Jurkat, Clone E6-1 (cell line): Measurements from ENCODE around the gene LCN1.
"Not testable (repeated sequence)": the region's sequence is repeated elsewhere in the genome, so short reads cannot be mapped to it uniquely, and the experiment has no call there.

ENCODE experiments used
- DNase-seq: peaks from one replicate; pipeline ENCODE4 v3.0.0-alpha.2; 2011; ENCODE audit warnings: low read depth, low spot score
- H3K4me3 ChIP-seq: 2 replicates; pipeline ENCODE4 v1.5.1; 2011; ENCODE audit warnings: mild to moderate bottlenecking, low read length, control low read depth, moderate library complexity

The LCN1 gene

DNA sequence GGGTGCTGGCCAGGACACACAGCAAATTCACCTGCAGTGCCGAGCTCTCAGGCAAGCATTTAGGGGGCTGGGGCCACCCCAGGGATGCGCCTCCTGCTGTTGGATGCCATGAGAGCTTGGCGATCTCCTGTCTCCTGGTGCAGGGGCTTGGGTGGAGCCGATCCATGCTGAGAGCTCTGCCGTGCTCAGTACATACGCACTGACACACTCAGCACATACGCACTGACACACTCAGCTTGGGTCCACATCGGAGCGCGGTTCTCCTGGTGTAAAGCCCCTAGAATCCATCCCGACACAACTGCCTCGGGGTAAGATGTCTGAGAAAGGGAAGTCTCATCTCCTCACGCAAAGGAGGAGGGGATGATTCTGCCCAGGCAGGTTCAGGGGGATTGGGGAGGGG lies 14.4 kb downstream of the LCN1 start:
- not testable (repeated sequence) for DNase-seq, H3K4me3 ChIP-seq

DNA sequence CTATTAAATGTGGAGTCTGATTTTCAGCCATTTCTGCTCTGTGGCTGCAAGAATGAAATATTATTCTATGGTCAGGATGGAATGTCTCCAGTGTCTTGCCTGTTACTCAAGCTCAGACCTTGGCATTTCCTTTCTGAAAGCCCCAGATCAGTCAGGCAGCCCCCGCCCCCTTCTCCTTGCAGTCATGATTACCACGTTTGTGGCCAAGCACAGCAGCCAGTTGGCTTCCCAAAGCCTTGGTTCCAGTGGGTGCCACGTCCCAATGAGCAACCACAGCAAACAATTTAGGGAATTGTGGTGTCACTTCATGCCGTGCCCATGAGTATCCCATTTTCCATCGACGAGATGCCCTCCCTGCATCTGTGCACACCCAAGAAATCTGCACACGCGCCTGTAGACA lies 15.0 kb downstream of the LCN1 start:
- DNase-seq: no peak

DNA sequence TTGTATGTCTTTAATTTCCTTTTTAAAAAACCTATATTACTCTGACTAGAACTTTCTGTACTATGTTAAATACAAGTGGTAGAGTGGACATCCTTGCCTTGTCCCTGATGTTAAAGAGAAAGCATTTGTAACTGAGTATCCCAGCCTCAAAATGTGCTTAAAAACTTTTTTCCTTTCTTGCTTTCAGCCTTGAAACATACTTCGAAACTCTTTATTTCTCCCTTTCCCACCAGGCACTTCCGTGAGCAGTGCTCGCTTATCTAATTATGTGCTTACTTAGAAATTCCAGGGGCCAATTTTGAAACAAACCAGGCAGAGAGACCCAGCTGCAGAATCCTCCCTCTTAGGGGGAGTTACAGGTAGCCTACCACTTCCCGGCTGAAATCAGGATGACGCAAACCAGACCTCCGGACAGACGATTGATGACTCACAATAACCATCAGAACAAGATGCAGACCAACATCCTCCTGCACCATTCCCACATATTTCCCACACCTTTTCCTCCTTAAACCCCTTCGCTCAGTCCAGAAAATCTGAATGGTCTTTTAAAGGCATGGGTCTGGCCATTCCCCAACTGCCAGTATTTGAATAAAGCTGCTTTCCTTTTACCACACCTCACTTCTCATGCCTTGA lies 22.1 kb downstream of the LCN1 start:
- H3K4me3 ChIP-seq, DNase-seq: not testable (repeated sequence)

More for the DNA sequence above, 15.0 kb downstream of the LCN1 start:
- no peak overlapping the region for H3K4me3 ChIP-seq

DNA sequence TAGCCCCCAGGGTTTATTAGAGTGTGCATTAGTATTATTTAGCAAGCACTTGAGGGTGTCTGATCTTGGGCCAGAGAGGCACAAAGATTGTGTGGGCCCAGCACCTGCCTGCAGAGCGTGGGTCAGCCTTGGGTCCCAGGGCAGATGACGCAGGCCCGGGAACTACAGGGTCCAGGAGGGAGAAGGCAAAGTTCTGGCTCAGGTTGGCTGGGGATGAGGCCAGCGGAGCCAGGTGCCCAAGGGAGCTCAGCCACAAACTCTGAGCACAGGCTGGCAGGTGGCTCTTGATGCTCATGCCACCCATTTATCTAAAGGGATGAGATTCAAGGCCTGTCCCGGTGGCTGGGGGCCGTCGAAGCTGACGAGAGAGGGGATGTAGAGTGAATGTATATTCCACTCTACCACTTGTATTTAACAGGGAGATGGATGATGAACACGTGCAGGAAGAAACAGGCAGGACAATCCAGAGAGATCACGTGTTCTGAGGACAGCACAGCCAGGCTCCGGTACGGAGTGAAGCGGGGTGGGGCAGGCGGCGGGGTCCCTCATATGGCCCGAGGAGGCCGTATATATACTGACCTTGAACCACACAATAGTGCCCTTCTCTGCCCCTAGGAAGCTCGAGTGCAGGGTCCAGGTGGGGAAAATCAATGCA lies 23.9 kb downstream of the LCN1 start:
- DNase-seq: no peak
- no peak overlapping the region for H3K4me3 ChIP-seq

DNA sequence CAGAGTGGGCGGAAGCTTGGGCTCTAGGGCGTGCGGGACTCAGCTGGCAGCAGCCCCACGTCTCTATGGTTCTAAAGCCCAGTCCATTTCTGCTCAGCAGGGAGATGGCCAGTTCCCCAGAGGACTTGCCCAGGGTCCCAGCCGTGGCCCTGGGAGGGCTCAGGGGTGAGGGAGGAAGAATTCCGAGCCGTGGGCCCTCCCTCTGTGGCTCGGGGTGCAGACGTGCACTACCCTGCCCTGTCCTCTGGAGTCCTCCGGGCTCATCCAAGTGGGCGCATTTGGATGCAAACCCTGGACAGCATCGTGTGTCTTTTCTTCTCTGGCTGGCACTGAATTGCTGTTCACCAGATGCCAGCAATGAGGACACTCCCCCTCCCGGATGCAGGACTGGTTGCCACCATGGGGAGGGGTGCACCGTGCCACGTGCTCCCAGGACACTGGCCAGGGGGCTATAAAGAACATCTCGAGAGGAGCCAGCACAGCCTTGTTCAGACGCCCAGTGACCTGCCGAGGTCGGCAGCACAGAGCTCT lies 24.5 kb downstream of the LCN1 start, which contains the start of gene OBP2A:
OBP2A (plus strand) TSS at position 481 of the 531 bp plus-strand sequence. CDS start 55 bp downstream, outside the sequence.
- not testable (repeated sequence) for H3K4me3 ChIP-seq, DNase-seq

DNA sequence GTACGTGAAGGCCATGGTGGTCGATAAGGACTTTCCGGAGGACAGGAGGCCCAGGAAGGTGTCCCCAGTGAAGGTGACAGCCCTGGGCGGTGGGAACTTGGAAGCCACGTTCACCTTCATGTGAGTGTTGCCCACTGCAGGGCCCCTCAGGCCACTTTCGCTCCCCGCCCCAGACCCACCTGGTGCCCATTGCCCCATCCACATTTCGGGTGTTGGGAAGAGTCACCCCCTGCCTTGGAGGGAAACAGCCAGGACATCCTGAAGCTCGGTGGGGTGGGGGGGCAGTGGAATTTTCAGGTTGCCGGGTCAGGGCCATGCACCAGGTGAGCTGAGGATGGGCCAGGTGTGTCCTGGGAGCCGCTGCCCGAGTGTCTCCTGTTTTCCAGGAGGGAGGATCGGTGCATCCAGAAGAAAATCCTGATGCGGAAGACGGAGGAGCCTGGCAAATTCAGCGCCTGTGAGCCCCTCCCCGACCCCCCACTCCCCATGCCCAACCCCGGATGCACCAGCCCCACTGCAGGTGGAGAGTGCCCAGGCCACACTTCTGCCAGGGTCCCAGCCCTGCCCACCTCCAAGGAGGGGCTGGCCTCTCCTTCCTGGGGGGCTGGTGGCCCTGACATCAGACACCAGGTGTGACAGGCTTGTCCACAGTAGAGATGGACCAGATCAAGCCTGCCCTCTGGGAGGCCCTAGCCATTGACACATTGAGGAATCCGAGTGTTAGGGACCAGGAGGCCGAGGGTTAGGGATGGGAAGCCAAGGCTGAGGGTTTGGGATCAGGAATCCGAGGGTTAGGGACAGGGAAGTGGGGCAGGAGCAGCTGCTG lies 25.8 kb downstream of the LCN1 start:
- not testable (repeated sequence) for H3K4me3 ChIP-seq, DNase-seq

DNA sequence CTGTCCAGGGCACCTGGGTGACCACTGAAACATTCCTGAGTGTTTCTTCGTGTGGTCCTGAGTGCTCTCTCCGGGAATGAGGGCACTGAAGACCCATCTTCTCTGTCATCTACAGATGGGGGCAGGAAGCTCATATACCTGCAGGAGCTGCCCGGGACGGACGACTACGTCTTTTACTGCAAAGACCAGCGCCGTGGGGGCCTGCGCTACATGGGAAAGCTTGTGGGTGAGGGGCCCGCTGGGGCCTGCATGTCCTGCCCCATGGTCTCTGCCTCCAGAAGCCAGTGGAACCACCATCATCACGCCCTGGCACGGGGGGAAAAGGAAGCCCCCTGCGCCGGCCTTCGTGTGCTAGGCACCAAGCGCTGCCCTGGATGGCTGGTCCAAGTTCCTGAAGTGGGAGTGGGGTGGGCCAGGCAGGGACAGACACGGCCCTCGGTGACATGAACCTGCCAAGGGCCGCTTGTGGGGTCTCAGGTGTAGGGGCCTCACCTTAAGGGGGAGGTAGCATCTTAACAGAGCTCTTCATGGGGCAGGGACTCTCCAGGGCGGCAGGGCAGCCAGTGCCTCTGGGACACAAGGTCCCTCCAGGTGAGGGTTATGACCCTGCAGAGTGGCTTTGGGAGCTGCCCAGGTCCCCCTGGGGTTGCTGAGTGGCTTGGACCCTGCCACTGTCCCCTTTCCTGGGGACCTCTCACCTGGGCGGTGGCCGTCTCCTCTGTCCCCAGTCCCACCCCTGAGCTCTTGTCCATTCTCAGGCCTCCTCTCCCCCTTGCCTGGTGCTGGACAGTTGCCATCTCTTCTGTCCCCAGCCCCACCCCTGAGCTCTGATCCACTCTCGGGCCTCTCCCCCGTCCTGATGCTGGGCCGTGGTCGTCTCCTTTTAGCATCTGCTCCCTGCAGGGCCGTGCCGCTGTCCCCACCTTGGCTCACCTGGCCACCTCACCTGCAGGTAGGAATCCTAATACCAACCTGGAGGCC lies 26.8 kb downstream of the LCN1 start:
- DNase-seq: no peak
- H3K4me3 ChIP-seq: no peak overlapping the region

DNA sequence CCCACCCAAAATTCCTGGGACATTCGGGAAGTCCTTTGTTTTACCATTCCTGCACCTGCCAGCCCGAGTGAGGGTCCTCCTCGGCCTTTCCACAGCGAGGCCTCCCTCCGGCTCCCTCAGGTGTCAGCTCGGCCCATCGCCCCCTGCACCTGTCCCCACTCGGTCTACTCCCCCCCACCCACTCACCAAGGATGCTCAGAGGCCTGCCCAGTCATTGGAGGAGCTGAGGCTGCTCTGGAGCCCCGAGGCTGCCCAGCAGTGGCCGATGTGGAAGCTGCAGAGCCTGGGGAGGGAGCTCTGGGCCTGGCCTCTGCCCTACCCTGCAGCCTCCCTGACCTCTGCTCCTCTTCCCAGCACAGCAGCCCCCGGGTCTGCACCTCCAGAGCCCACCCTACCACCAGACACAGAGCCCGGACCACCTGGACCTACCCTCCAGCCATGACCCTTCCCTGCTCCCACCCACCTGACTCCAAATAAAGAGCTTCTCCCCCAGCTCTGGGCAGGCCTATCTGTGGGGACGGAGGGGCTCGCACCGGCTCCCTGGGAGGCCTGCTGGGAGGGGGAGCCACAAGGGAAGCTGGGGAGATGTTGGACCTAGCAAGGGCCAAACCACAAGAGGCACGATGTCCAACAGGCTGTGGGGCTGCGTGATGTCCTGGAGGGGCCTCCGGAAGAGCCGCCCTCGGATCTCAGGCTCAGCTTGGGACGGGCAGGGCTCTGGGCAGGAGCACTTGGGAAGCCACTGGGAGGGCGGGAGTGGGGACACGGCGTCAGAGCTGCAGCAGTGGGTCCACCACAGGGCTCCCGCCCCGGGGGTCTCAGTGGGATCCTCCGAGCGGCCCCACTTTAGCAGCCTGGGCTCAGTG lies 28.5 kb downstream of the LCN1 start:
- not testable (repeated sequence) for DNase-seq, H3K4me3 ChIP-seq

DNA sequence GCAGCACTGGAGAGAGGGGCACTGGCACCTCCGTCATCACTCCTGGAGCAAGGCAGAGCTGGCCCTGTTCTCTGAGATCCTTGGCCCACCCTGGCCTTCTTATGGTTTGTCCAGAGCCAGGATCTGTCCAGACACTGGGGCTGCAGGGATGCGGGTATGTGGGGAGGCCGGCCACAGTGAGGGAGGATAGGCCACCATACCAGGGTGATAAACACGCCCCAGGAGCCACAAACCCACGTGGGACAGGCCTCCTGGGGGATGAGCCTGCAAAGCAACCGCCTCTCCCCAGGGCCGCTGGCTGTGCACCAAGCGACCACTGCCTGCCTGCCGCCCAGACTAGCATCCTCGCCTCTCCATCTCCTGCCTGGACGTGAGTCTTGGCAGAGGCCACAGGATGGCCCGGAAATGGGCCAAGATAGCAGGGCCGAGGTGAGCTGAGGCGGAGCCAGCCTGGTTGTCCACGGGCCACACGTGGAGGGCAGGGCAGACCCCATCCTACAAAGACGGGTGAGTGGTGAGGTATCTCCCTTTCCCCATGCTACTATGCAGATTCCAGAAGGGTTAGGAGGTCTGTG lies 29.2 kb downstream of the LCN1 start:
- no peak for DNase-seq
- H3K4me3 ChIP-seq: no peak overlapping the region

DNA sequence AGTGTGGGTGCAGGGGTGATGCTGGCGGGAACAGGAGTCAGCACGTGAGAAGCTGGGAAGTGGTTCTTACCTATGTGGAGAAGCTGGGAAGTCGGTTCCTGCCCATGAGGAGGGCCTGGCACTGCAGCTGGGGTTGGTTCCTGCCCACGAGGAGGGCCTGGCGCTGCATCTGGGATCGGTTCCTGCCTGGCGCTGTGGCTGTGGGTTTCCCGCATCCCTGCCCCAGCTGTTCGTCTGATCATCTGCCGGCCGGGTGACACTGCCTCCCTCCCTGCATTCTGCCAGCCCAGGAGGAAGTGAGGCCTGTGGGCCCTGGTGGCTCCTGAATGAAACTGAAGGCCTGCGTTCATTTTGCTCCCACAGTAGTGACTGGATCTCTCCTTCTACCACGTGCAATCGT lies 29.8 kb downstream of the LCN1 start:
- DNase-seq: no peak
- H3K4me3 ChIP-seq: no peak overlapping the region

DNA sequence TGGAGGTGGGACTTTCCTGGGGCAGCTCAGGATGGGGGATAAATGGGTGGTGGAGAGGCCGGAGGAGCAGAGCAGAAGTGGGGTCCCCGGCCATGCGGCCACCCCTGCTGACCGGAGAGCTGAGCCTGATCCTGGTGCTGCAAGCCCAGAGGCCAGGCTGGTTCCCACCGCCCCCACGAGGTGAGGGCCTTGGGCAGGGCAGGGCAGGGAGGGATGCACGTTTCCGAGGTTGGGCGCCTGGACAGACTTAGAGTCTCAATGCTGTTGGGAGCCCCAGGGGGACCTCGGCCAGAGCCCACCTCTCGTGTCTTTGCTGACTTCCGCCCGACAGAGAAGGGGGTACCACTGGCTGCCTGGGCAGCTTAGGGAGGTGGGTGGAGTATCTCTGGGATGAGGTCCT lies 30.2 kb downstream of the LCN1 start:
- no peak for DNase-seq
- no peak overlapping the region for H3K4me3 ChIP-seq

DNA sequence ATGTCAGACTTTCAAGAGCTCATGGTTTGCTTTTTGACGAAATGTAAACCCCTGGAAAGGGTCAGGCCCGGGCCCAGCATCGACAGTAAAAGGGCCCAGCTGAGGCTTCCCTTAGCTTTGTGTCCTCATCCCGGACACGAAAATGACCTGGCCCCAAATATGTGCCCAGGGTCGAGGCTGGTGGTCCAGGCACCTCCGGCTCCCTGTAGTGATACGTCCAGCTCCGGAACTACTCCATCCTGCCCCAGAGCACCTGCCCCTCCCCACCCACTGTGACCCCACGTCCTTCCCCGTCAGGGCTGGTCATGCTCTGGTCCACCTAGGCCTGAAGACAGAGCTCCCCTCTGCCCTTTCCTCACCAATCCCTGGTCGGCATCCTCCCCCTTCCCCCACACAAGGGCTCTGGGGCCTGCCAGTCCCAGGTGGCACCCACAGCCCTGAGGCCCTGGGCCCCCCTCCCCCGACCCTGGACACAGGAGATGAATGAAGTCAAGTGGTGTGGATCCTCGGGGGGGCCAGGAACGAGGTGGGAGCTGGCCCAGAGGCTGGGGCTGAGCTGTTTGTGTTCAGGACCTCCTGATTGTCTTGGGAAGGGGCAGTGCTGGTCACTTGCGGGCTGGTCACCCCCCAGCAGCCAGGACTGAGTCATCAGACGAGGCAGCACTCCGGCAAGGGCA lies 30.9 kb downstream of the LCN1 start:
- DNase-seq: no peak
- H3K4me3 ChIP-seq: no peak overlapping the region

DNA sequence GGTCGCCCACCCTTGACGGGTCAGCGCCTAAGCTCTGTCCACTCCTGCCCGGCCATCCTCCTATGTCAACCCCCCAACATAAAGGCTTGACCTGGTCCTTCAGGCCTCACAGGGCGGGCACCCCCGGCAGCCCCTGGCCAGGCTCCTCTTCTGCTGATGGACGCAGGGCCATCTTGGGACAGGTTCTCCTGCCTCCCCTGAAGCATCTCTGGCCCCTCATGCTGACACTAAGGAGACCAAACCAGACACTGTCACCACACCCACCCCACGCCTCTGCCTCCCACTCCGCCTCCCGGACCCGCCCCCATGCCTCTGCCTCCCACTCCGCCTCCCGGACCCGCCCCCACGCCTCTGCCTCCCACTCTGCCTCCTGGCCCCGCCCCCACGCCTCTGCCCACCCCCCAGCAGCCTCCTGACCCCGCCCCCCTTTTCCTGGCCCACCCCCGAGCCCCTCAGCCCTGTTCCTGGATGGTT lies 31.5 kb downstream of the LCN1 start:
- DNase-seq: no peak
- no peak overlapping the region for H3K4me3 ChIP-seq

DNA sequence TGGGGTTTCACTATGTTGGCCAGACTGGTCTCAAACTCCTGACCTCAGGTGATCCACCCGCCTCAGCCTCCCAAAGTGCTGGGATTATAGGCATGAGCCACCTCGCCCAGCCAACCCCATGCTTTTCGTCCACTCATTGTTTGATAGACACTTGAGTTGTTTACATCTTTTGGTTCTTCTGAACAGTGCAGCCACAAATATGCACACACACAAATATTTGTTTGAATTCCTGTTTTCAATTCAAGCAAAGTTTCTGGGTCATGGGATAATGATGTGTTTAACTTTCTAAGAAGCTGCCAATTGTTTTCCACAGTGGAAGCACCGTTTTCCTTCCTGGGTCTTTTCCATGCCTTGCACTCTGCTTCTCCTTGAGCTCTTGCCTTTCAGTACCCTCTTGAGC lies 33.5 kb downstream of the LCN1 start:
- no peak for DNase-seq
- no peak overlapping the region for H3K4me3 ChIP-seq

DNA sequence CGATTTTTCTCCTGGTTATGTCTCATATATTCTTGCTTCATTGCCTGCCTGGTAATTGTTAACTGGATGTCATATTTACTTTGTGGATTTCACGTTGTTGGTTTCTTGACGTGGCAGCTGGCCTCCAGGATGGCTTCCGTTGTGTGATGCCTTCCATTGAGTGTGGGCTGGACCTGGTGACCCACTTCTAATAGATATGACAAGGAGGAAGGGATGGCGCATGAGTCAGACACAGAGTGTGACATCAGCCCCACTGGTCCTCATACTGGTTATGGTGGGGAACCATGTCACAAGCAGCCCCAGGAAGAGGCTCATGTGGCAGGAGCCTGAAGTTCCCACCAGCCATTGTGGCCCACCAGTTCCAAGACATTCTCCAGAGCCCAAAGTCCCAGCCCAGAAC lies 34.0 kb downstream of the LCN1 start:
- no peak overlapping the region for H3K4me3 ChIP-seq
- no peak for DNase-seq

DNA sequence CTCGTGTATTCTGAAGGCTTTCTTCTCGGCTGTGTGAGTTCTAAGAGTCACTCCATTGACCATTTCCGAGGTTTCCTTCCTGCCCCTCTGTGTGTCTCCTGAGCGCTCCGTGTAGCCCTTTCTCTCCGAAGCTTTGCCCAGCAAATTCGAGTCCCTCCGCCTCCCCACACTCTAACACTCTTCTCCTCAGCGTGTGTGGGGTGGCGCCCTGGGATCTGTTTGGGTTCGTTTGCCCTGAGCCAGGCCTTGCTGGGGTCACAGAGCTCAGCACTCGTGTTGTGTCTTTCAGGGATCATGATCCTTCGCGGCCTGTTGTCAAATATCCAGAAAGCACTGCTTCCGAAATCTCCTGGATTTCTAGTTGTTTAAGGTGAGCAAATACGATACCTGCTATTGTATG lies 34.7 kb downstream of the LCN1 start:
- DNase-seq: no peak
- no peak overlapping the region for H3K4me3 ChIP-seq

DNA sequence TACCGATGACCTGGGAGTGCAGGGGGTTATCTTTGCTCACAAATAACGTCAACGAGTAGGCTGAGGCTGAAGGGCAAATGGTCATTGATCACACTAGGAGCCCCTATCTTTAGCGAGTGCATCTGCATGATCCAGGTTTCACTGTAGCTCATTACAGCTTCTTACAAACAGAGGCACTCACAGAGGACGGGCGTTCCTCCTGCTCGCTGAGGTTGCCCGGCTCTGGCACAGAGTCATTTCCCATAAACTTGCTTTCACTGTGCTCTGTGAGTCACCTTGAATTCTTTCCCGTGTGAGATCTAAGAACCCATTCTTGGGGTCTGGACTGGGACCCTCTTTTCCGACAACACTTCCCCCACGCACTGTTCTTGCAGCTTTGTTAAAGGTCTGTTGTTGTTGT lies 38.4 kb downstream of the LCN1 start:
- no peak overlapping the region for H3K4me3 ChIP-seq
- DNase-seq: no peak
